Hepatocyte (in vitro differentiated cells): Measurements from ENCODE around the gene RINL. TPM values are rescaled to one million over a fixed set of nuclear protein-coding genes. Genes with fewer than 3 reads are reported as not detected.

ENCODE experiments used
- DNase-seq: peaks from one replicate; pipeline ENCODE4 v3.0.0-alpha.2; 2016; ENCODE audit warnings: low spot score
- H2AFZ ChIP-seq: fragments of 200-600 bp; sonication (generic); 2 replicates; pipeline ENCODE4 v1.6.0; 2016; ENCODE audit warnings: antibody characterized with exemption, mild to moderate bottlenecking
- H3K27ac ChIP-seq: fragments of 200-600 bp; sonication (generic); 2 replicates; pipeline ENCODE4 v1.5.1; 2016; ENCODE audit warnings: mild to moderate bottlenecking
- H3K27me3 ChIP-seq: fragments of 200-600 bp; sonication (generic); 2 replicates; pipeline ENCODE4 v1.6.1; 2016
- H3K36me3 ChIP-seq: fragments of 200-600 bp; sonication (generic); replicated peaks from 2 replicates; pipeline ENCODE4 v1.5.1; 2016; ENCODE audit warnings: low read depth; ENCODE audit not compliant: insufficient read depth
- H3K4me1 ChIP-seq: fragments of 200-600 bp; sonication (generic); 2 replicates; pipeline ENCODE4 v1.5.1; 2016; ENCODE audit warnings: mild to moderate bottlenecking, moderate library complexity; ENCODE audit not compliant: insufficient read depth
- H3K4me2 ChIP-seq: fragments of 200-600 bp; sonication (generic); 2 replicates; pipeline ENCODE4 v1.6.0; 2016
- H3K4me3 ChIP-seq: fragments of 200-600 bp; sonication (generic); 2 replicates; pipeline ENCODE4 v1.5.1; 2016; ENCODE audit warnings: mild to moderate bottlenecking
- H3K79me2 ChIP-seq: fragments of 200-600 bp; sonication (generic); 2 replicates; pipeline ENCODE4 v1.6.0; 2017; ENCODE audit warnings: mild to moderate bottlenecking
- H3K9me2 ChIP-seq: fragments of 200-600 bp; sonication (generic); replicated peaks from 2 replicates; pipeline ENCODE4 v1.6.0; 2017; ENCODE audit warnings: mild to moderate bottlenecking; ENCODE audit not compliant: insufficient read depth
- H3K9me3 ChIP-seq: fragments of 200-600 bp; sonication (generic); 2 replicates; pipeline ENCODE4 v1.5.1; 2016; ENCODE audit warnings: low read depth, mild to moderate bottlenecking
- H4K20me1 ChIP-seq: fragments of 200-600 bp; sonication (generic); 2 replicates; pipeline ENCODE4 v1.6.0; 2016; ENCODE audit warnings: mild to moderate bottlenecking; ENCODE audit not compliant: insufficient read depth, poor library complexity, severe bottlenecking
- CTCF ChIP-seq: fragments of 200-600 bp; sonication (generic); IDR thresholded peaks from 2 replicates; pipeline ENCODE4 v1.5.1; 2016; ENCODE audit warnings: antibody characterized with exemption, mild to moderate bottlenecking; ENCODE audit not compliant: poor library complexity
- EZH2 ChIP-seq: fragments of 200-600 bp; sonication (generic); IDR thresholded peaks from 2 replicates; pipeline ENCODE4 v1.6.1; 2016; ENCODE audit warnings: antibody characterized with exemption, mild to moderate bottlenecking, borderline replicate concordance
- EZH2phosphoT487 ChIP-seq: fragments of 200-600 bp; sonication (generic); IDR thresholded peaks from one replicate; pipeline ENCODE4 v1.6.1; 2018; ENCODE audit warnings: antibody characterized with exemption, mild to moderate bottlenecking, low read depth, moderate library complexity; ENCODE audit not compliant: unreplicated experiment, severe bottlenecking
- WGBS: methylation state at CpG from one replicate; pipeline ENCODE4 v1.1.6; 2016; ENCODE audit warnings: low lambda C conversion rate; ENCODE audit errors: missing lambda C conversion rate; 5-methylcytosine and 5-hydroxymethylcytosine counted together
- polyA plus RNA-seq: library from polyadenylated mRNA; unstranded; fragments of >200 nt; fragmentation: Nextera tagmentation; extraction: Ambion mirVana; gene quantifications from 2 replicates; pipeline ENCODE4 v1.2.1, GENCODE V29; 2016
- total RNA-seq: library from RNA; depleted of rRNA; stranded (reverse); fragments of >200 nt; gene quantifications from 2 replicates; pipeline ENCODE4 v1.2.3, GENCODE V29; 2014

RINL gene
- total and polyA plus RNA-seq, 2 experiments from 2014 or later, result 5.6 to 7.7 TPM

- no peak for TF ChIP-seq EZH2
- TF ChIP-seq EZH2phosphoT487, result no peak
- TF ChIP-seq CTCF, result no peak
- 76% methylated on average over 6 of the region's 6 CpGs for WGBS
- Histone ChIP-seq H3K9me3 (no peaks in the 10 kb centered on the region), H2AFZ (no peak overlapping the region), H3K27ac (peak overlapping the region; percentile 99), H3K36me3 (peaks cover 8% of the 10 kb centered on the region), H3K27me3 (no peaks in the 10 kb centered on the region), H3K4me1 (peaks cover 36% of the 10 kb centered on the region), H3K4me3 (no peak overlapping the region), H4K20me1 (peaks cover 23% of the 10 kb centered on the region), H3K9me2 (no peaks in the 10 kb centered on the region), H3K79me2 (peaks cover 26% of the 10 kb centered on the region), H3K4me2 (peak overlapping the region; percentile 30)
- DNase-seq, result peak; percentile 16
Observed at GRCh38 chr19:38836983-38837626, 41.0 kb downstream of the RINL start.

GRCh38 chr19:38836159-38836982 is 41.7 kb downstream of the RINL start:
- no peak for DNase-seq
- Histone ChIP-seq H3K79me2 (peaks cover 19% of the 10 kb centered on the region), H2AFZ (no peak overlapping the region), H3K4me3 (no peak overlapping the region), H3K36me3 (peaks cover 8% of the 10 kb centered on the region), H3K4me2 (no peak overlapping the region), H4K20me1 (peaks cover 17% of the 10 kb centered on the region), H3K27ac (peak overlapping the region; percentile 99), H3K9me3 (no peaks in the 10 kb centered on the region), H3K9me2 (no peaks in the 10 kb centered on the region), H3K4me1 (peaks cover 38% of the 10 kb centered on the region), H3K27me3 (no peaks in the 10 kb centered on the region)
- WGBS, result 80% methylated on average over 8 of the region's 8 CpGs
- TF ChIP-seq EZH2, result no peak
- TF ChIP-seq CTCF, result no peak
- TF ChIP-seq EZH2phosphoT487, result no peak

- Histone ChIP-seq H3K9me3 (no peaks in the 10 kb centered on the region), H3K4me2 (no peak overlapping the region), H3K79me2 (peaks cover 20% of the 10 kb centered on the region), H2AFZ (no peak overlapping the region), H3K27me3 (no peaks in the 10 kb centered on the region), H3K27ac (no peak overlapping the region), H4K20me1 (peaks cover 7% of the 10 kb centered on the region), H3K36me3 (peaks cover 6% of the 10 kb centered on the region), H3K4me3 (no peak overlapping the region), H3K9me2 (no peaks in the 10 kb centered on the region), H3K4me1 (peaks cover 45% of the 10 kb centered on the region)
- WGBS, result 98% methylated on average over 6 of the region's 6 CpGs
- TF ChIP-seq EZH2phosphoT487, result no peak
- no peak for TF ChIP-seq CTCF
- TF ChIP-seq EZH2, result no peak
- no peak for DNase-seq
Observed at GRCh38 chr19:38834590-38834989, 43.5 kb downstream of the RINL start.
